PC-3 (cell line): ENCODE measurements around the gene TMTC2.

Experiments used
- EZH2 ChIP-seq: fragments of 300-600 bp; sonication (generic); IDR thresholded peaks from one replicate; pipeline ENCODE4 v1.6.1; 2017; ENCODE audit warnings: antibody characterized with exemption, mild to moderate bottlenecking, low read length; ENCODE audit not compliant: unreplicated experiment
- EZH2phosphoT487 ChIP-seq: fragments of 300-600 bp; sonication (generic); IDR thresholded peaks from 2 replicates; pipeline ENCODE4 v1.6.1; 2018; ENCODE audit warnings: mild to moderate bottlenecking, antibody characterized with exemption, low read length, borderline replicate concordance
- TF ChIP-seq, protein P1 (sequence below): fragments of 300-600 bp; sonication (generic); conservative IDR thresholded peaks from 2 replicates; pipeline ENCODE4 v1.5.1; 2017; ENCODE audit warnings: antibody characterized with exemption, low read depth, mild to moderate bottlenecking, low read length

DNA sequence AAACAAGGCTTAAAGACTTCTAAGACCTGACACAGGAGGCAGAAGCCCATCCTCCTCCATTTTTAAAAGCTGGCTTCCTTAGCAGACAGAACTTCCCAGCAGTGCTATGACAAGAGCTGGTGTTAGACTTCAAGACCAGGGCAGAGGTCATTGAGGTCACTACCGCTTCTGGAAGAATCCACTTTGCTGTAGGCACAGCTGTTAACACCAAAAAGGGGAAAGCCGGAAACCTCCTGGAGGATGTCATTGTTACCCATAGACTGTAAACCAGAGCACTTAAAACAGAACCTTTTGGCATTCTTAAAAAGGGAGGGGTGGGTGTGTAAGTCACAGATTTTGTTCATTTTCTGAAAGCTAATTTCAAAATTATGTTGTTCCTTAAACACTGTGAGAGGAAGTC lies 445.7 kb downstream of the TMTC2 start:
- TF ChIP-seq, protein P1, sequence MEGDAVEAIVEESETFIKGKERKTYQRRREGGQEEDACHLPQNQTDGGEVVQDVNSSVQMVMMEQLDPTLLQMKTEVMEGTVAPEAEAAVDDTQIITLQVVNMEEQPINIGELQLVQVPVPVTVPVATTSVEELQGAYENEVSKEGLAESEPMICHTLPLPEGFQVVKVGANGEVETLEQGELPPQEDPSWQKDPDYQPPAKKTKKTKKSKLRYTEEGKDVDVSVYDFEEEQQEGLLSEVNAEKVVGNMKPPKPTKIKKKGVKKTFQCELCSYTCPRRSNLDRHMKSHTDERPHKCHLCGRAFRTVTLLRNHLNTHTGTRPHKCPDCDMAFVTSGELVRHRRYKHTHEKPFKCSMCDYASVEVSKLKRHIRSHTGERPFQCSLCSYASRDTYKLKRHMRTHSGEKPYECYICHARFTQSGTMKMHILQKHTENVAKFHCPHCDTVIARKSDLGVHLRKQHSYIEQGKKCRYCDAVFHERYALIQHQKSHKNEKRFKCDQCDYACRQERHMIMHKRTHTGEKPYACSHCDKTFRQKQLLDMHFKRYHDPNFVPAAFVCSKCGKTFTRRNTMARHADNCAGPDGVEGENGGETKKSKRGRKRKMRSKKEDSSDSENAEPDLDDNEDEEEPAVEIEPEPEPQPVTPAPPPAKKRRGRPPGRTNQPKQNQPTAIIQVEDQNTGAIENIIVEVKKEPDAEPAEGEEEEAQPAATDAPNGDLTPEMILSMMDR: no peak
- TF ChIP-seq EZH2 (no peak), EZH2phosphoT487 (no peak)
